Mesendoderm (in vitro differentiated cells): ENCODE results near the gene WLS.

ENCODE experiments used
- DNase-seq: peaks from one replicate; pipeline ENCODE4 v3.0.0; 2013
- H2AK5ac ChIP-seq: 2 replicates; pipeline ENCODE4 v1.6.1; 2013; ENCODE audit warnings: low read length, inconsistent platforms
- H2BK120ac ChIP-seq: 2 replicates; pipeline ENCODE4 v1.6.1; 2013; ENCODE audit warnings: low read depth, mild to moderate bottlenecking, low read length, moderate library complexity, mixed read lengths
- H2BK15ac ChIP-seq: replicated peaks from 2 replicates; pipeline ENCODE4 v1.6.1; 2013; ENCODE audit warnings: low read depth, mild to moderate bottlenecking, moderate library complexity
- H2BK5ac ChIP-seq: 2 replicates; pipeline ENCODE4 v1.6.1; 2013; ENCODE audit warnings: low read length, inconsistent platforms
- H3K18ac ChIP-seq: 2 replicates; pipeline ENCODE4 v1.6.1; 2013; ENCODE audit warnings: mild to moderate bottlenecking, low read length, mixed read lengths
- H3K23ac ChIP-seq: one replicate; pipeline ENCODE4 v1.6.1; 2013; ENCODE audit warnings: low read length
- H3K27ac ChIP-seq: 2 replicates; pipeline ENCODE4 v1.5.1; 2013; ENCODE audit warnings: low read depth, mild to moderate bottlenecking, inconsistent platforms, low read length, moderate library complexity
- H3K27me3 ChIP-seq: 2 replicates; pipeline ENCODE4 v1.6.1; 2013; ENCODE audit warnings: low read length, control low read depth, mild to moderate bottlenecking, inconsistent platforms; ENCODE audit not compliant: insufficient read depth, poor library complexity
- H3K36me3 ChIP-seq: 2 replicates; pipeline ENCODE4 v1.6.1; 2013; ENCODE audit warnings: low read length, inconsistent platforms; ENCODE audit not compliant: control insufficient read depth, insufficient read depth
- H3K4ac ChIP-seq: one replicate; pipeline ENCODE4 v1.6.1; 2013; ENCODE audit warnings: low read depth, mild to moderate bottlenecking, low read length, moderate library complexity
- H3K4me1 ChIP-seq: 2 replicates; pipeline ENCODE4 v1.6.1; 2013; ENCODE audit warnings: low read depth, low read length, inconsistent platforms; ENCODE audit not compliant: control insufficient read depth
- H3K4me2 ChIP-seq: 2 replicates; pipeline ENCODE4 v1.6.1; 2013; ENCODE audit warnings: low read length
- H3K4me3 ChIP-seq: 2 replicates; pipeline ENCODE4 v1.5.1; 2013; ENCODE audit warnings: mild to moderate bottlenecking, low read length
- H3K56ac ChIP-seq: one replicate; pipeline ENCODE4 v1.6.1; 2013; ENCODE audit warnings: low read length
- H3K79me1 ChIP-seq: 2 replicates; pipeline ENCODE4 v1.6.1; 2013; ENCODE audit warnings: low read length, inconsistent platforms
- H3K79me2 ChIP-seq: 2 replicates; pipeline ENCODE4 v1.6.1; 2013; ENCODE audit warnings: mild to moderate bottlenecking, low read length; ENCODE audit not compliant: control insufficient read depth, insufficient read depth
- H3K9ac ChIP-seq: 2 replicates; pipeline ENCODE4 v1.6.1; 2013; ENCODE audit warnings: low read length, inconsistent platforms
- H4K5ac ChIP-seq: one replicate; pipeline ENCODE4 v1.6.1; 2013; ENCODE audit warnings: low read length
- H4K8ac ChIP-seq: one replicate; pipeline ENCODE4 v1.6.1; 2013; ENCODE audit warnings: low read depth, mild to moderate bottlenecking, control low read depth, low read length, moderate library complexity
- WGBS: extraction: QIAGEN DNeasy Blood & Tissue Kit; methylation state at CpG from one replicate; pipeline ENCODE4 v1.1.7; 2013; ENCODE audit warnings: low lambda C conversion rate, missing lambda C conversion rate; ENCODE audit not compliant: insufficient coverage; ENCODE audit errors: extremely low coverage; 5-methylcytosine and 5-hydroxymethylcytosine counted together

The WLS gene

GRCh38 chr1:68218490-68218889 lies 13.8 kb downstream of the WLS start:
- no peak overlapping the region for H3K4me2 ChIP-seq
- no peak overlapping the region for H4K5ac ChIP-seq
- H3K4me3 ChIP-seq = no peak overlapping the region
- peak overlapping the region; percentile 68 for H3K18ac ChIP-seq
- H3K9ac ChIP-seq = no peak overlapping the region
- no peak overlapping the region for H2AK5ac ChIP-seq
- H3K23ac ChIP-seq = no peak overlapping the region
- H3K4me1 ChIP-seq = peaks cover 21% of the 10 kb centered on the region
- no peak overlapping the region for H2BK5ac ChIP-seq
- WGBS = no CpG with 5 or more reads among the region's 5 CpGs
- H3K36me3 ChIP-seq = no peaks in the 10 kb centered on the region
- no peak overlapping the region for H4K8ac ChIP-seq
- H3K79me1 ChIP-seq = peaks cover 2% of the 10 kb centered on the region
- no peaks in the 10 kb centered on the region for H3K27me3 ChIP-seq
- H2BK15ac ChIP-seq = no peak overlapping the region
- no peak overlapping the region for H3K4ac ChIP-seq
- H3K27ac ChIP-seq = peak overlapping the region; percentile 48
- peaks cover 30% of the 10 kb centered on the region for H3K79me2 ChIP-seq
- DNase-seq = peak; percentile 96
- H3K56ac ChIP-seq = no peak overlapping the region
- peak overlapping the region; percentile 73 for H2BK120ac ChIP-seq

- H3K36me3 ChIP-seq = no peaks in the 10 kb centered on the region
- H3K27ac ChIP-seq = peak overlapping the region; percentile 50
- peak overlapping the region; percentile 36 for H3K4ac ChIP-seq
- peak overlapping the region; percentile 34 for H3K56ac ChIP-seq
- H3K18ac ChIP-seq = peak overlapping the region; percentile 6
- peaks cover 21% of the 10 kb centered on the region for H3K4me1 ChIP-seq
- H4K5ac ChIP-seq = no peak overlapping the region
- H2BK120ac ChIP-seq = no peak overlapping the region
- H4K8ac ChIP-seq = no peak overlapping the region
- H2BK15ac ChIP-seq = no peak overlapping the region
- H2AK5ac ChIP-seq = no peak overlapping the region
- no peak for DNase-seq
- H3K9ac ChIP-seq = no peak overlapping the region
- no peak overlapping the region for H3K23ac ChIP-seq
- H3K79me2 ChIP-seq = peaks cover 28% of the 10 kb centered on the region
- H3K4me3 ChIP-seq = no peak overlapping the region
- H2BK5ac ChIP-seq = no peak overlapping the region
- peaks cover 2% of the 10 kb centered on the region for H3K79me1 ChIP-seq
- H3K27me3 ChIP-seq = no peaks in the 10 kb centered on the region
- no peak overlapping the region for H3K4me2 ChIP-seq
- WGBS = no CpG with 5 or more reads among the region's 5 CpGs
These were observed 14.7 kb downstream of the WLS start for GRCh38 chr1:68217618-68218017.

DNA sequence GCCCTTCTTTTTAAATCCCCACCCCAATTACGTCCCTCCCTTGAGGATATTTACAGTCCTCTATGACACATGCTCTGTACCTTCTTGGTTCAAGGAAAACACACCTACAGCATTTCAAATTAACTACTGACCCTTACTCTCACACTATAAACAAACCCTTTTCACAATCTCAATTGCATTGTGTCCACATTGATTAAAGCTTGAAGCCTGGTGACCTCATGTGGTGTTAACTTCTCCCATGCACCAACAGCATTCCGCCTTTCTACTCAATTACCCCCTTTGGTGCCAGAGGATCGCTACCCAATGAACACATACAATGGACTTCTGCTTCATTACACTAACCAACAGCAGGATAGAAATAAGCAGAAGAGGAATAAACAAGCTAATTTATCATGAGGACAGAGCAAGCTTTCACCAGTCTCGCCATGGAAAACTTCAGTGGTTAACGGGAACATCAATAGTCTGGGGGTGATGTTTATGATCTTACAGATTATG lies 15.2 kb downstream of the WLS start:
- H3K4ac ChIP-seq = no peak overlapping the region
- no peak overlapping the region for H3K4me3 ChIP-seq
- H4K5ac ChIP-seq = no peak overlapping the region
- peaks cover 27% of the 10 kb centered on the region for H3K79me2 ChIP-seq
- no peaks in the 10 kb centered on the region for H3K36me3 ChIP-seq
- WGBS = no CpG with 5 or more reads among the region's 5 CpGs
- H3K79me1 ChIP-seq = peaks cover 2% of the 10 kb centered on the region
- no peaks in the 10 kb centered on the region for H3K27me3 ChIP-seq
- peaks cover 21% of the 10 kb centered on the region for H3K4me1 ChIP-seq
- no peak overlapping the region for H3K9ac ChIP-seq
- no peak overlapping the region for H2AK5ac ChIP-seq
- peak overlapping the region; percentile 50 for H3K27ac ChIP-seq
- H4K8ac ChIP-seq = no peak overlapping the region
- peak; percentile 87 for DNase-seq
- H3K18ac ChIP-seq = peak overlapping the region; percentile 6
- peak overlapping the region; percentile 34 for H3K56ac ChIP-seq
- no peak overlapping the region for H2BK5ac ChIP-seq
- no peak overlapping the region for H2BK15ac ChIP-seq
- H3K23ac ChIP-seq = no peak overlapping the region
- H3K4me2 ChIP-seq = no peak overlapping the region
- no peak overlapping the region for H2BK120ac ChIP-seq

- no peak overlapping the region for H3K4ac ChIP-seq
- H3K4me1 ChIP-seq = peaks cover 19% of the 10 kb centered on the region
- no peak overlapping the region for H2BK120ac ChIP-seq
- H2BK15ac ChIP-seq = peak overlapping the region; percentile 36
- no peak overlapping the region for H3K9ac ChIP-seq
- H2BK5ac ChIP-seq = no peak overlapping the region
- H3K18ac ChIP-seq = peak overlapping the region; percentile 71
- H4K5ac ChIP-seq = no peak overlapping the region
- no peak overlapping the region for H3K27ac ChIP-seq
- H3K4me2 ChIP-seq = no peak overlapping the region
- H3K56ac ChIP-seq = no peak overlapping the region
- no CpG with 5 or more reads among the region's 2 CpGs for WGBS
- H4K8ac ChIP-seq = no peak overlapping the region
- H3K4me3 ChIP-seq = no peak overlapping the region
- peaks cover 5% of the 10 kb centered on the region for H3K79me1 ChIP-seq
- DNase-seq = no peak
- H3K23ac ChIP-seq = no peak overlapping the region
- H3K27me3 ChIP-seq = no peaks in the 10 kb centered on the region
- no peaks in the 10 kb centered on the region for H3K36me3 ChIP-seq
- no peak overlapping the region for H2AK5ac ChIP-seq
- peaks cover 31% of the 10 kb centered on the region for H3K79me2 ChIP-seq
These were observed 16.1 kb downstream of the WLS start for GRCh38 chr1:68216089-68216772.

GRCh38 chr1:68213843-68214242 lies 18.5 kb downstream of the WLS start:
- no peak overlapping the region for H3K56ac ChIP-seq
- no peak overlapping the region for H2BK5ac ChIP-seq
- no peak overlapping the region for H2AK5ac ChIP-seq
- H3K4me3 ChIP-seq = no peak overlapping the region
- peaks cover 41% of the 10 kb centered on the region for H3K79me2 ChIP-seq
- H3K23ac ChIP-seq = no peak overlapping the region
- H3K36me3 ChIP-seq = no peaks in the 10 kb centered on the region
- H3K27me3 ChIP-seq = no peaks in the 10 kb centered on the region
- peaks cover 11% of the 10 kb centered on the region for H3K79me1 ChIP-seq
- no peak overlapping the region for H3K4ac ChIP-seq
- DNase-seq = peak; percentile 74
- H3K27ac ChIP-seq = no peak overlapping the region
- no peak overlapping the region for H2BK15ac ChIP-seq
- peaks cover 16% of the 10 kb centered on the region for H3K4me1 ChIP-seq
- no peak overlapping the region for H3K4me2 ChIP-seq
- H4K8ac ChIP-seq = no peak overlapping the region
- no peak overlapping the region for H4K5ac ChIP-seq
- no CpG with 5 or more reads among the region's 5 CpGs for WGBS
- H2BK120ac ChIP-seq = no peak overlapping the region
- H3K9ac ChIP-seq = no peak overlapping the region
- H3K18ac ChIP-seq = no peak overlapping the region
